Effector memory CD4-positive, alpha-beta T cell (primary cell): Measurements from ENCODE around the gene ALDH4A1.

Experiments used
- DNase-seq, 3 donors: peaks; one replicate each; pipeline ENCODE4 v3.0.0-alpha.2; 2020
- H3K27ac ChIP-seq: 2 replicates; pipeline ENCODE4 v1.7.0; 2013; ENCODE audit warnings: mild to moderate bottlenecking, low read length, moderate library complexity; ENCODE audit not compliant: insufficient read depth, poor library complexity, severe bottlenecking
- H3K27me3 ChIP-seq: replicated peaks from 2 replicates; pipeline ENCODE4 v1.7.0; 2013; ENCODE audit warnings: mild to moderate bottlenecking, low read length; ENCODE audit not compliant: insufficient read depth, control insufficient read depth, poor library complexity, severe bottlenecking
- H3K36me3 ChIP-seq: 2 replicates; pipeline ENCODE4 v1.7.0; 2013; ENCODE audit warnings: mild to moderate bottlenecking, low read length, moderate library complexity; ENCODE audit not compliant: control insufficient read depth, insufficient read depth
- H3K4me1 ChIP-seq: 2 replicates; pipeline ENCODE4 v1.7.0; 2013; ENCODE audit warnings: low read length, mild to moderate bottlenecking; ENCODE audit not compliant: control insufficient read depth, insufficient read depth, poor library complexity, severe bottlenecking
- H3K4me3 ChIP-seq: 2 replicates; pipeline ENCODE4 v1.7.0; 2013; ENCODE audit warnings: low read length, low read depth, mild to moderate bottlenecking; ENCODE audit not compliant: insufficient read depth, poor library complexity, severe bottlenecking
- H3K9me3 ChIP-seq: 2 replicates; pipeline ENCODE4 v1.7.0; 2013; ENCODE audit warnings: mild to moderate bottlenecking, low read length, moderate library complexity; ENCODE audit not compliant: control insufficient read depth
- total RNA-seq, 3 donors: gene quantifications; one replicate each; lab custom pipeline; 2026; lab: John Stamatoyannopoulos, UW

The ALDH4A1 gene, protein sequence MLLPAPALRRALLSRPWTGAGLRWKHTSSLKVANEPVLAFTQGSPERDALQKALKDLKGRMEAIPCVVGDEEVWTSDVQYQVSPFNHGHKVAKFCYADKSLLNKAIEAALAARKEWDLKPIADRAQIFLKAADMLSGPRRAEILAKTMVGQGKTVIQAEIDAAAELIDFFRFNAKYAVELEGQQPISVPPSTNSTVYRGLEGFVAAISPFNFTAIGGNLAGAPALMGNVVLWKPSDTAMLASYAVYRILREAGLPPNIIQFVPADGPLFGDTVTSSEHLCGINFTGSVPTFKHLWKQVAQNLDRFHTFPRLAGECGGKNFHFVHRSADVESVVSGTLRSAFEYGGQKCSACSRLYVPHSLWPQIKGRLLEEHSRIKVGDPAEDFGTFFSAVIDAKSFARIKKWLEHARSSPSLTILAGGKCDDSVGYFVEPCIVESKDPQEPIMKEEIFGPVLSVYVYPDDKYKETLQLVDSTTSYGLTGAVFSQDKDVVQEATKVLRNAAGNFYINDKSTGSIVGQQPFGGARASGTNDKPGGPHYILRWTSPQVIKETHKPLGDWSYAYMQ
- 1.9 to 6.8 (median 5.7) reads per million in 3 donors for total RNA-seq

DNA sequence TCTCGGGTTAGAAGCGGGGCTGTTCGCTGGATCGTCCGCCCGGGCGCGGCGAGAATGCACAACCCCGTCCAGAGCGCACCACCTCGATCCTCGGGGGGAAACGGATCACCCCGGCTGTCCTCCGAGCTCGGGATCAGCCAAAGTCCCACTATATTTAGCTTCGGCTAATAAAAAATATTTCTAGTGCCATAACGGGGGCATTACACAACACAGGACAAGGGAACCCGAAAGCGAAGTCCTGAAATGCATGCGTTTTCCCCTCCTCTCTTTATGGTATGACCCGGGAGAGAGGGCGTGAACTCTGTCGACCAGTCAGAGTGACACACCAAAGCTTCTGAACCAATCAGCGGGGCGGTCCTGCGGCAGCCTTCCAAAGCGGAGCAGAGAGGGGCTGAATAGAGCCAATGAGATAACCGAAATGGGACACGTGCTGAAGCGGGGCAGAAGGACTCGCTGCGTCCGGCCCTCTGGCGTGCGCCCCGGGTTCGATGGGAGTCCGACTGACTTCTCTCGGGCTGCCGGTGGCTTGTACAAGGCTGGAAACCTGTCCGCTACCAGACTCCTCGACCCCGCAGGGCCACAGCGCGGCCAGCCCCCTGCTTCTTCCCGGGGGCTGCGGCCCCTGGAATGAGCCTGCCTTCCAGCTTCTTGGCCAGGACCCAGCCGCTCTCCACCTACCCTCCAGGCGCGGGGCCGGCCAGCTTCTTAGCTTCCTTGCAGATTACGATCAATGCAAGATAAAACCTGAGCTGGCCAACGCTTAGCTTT, at the start of gene ALDH4A1:
ALDH4A1 (minus strand) TSS at position 33 of the 768 bp plus-strand sequence; CDS start at position 1, 32 bp downstream.
- DNase-seq: peak; percentile 84 to 92 (median 90)
- peak within 1 kb of the TSS; percentile 70 for H3K27ac ChIP-seq
- H3K4me3 ChIP-seq: peak within 1 kb of the TSS; percentile 66
- no peaks in the 10 kb centered on the region for H3K27me3 ChIP-seq
- no peaks in the 10 kb centered on the region for H3K9me3 ChIP-seq
- peaks cover 14% of the 10 kb centered on the region for H3K4me1 ChIP-seq
- H3K36me3 ChIP-seq: peaks cover 14% of the 10 kb centered on the region

DNA sequence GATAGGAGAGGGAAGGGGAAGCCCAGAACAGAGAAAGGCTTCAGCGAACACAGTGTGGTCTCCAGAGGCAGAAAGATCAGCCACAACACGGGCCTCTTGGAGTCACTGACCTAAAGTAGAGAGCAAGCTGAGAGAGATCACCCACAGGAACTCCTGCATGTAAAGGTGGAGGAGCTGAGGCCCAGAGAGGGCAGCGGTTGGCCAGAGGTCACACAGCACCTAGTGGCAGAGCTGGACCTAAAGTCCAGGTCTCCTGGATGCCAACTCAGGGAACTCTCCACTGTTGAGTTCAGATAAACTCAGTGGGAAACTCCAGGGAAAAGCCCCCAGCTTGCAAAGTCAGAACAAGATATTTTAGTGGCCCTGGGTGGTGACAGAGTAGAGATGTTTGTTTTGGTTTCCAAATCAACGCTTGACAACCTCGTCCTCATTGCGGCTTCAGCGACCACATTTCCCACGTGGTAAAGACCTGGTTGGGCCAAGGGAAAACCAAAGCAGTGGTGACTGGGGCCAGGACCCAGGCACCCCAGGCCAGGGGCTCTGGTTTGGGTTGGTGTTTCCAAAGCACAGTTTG, 49.5 kb upstream of the ALDH4A1 start:
- Histone ChIP-seq H3K36me3 (no peaks in the 10 kb centered on the region), H3K27me3 (no peaks in the 10 kb centered on the region), H3K4me3 (peak overlapping the region; percentile 78), H3K27ac (peak overlapping the region; percentile 99), H3K9me3 (no peaks in the 10 kb centered on the region), H3K4me1 (peaks cover 83% of the 10 kb centered on the region)
- peak; percentile 78 to 87 (median 80) for DNase-seq

DNA sequence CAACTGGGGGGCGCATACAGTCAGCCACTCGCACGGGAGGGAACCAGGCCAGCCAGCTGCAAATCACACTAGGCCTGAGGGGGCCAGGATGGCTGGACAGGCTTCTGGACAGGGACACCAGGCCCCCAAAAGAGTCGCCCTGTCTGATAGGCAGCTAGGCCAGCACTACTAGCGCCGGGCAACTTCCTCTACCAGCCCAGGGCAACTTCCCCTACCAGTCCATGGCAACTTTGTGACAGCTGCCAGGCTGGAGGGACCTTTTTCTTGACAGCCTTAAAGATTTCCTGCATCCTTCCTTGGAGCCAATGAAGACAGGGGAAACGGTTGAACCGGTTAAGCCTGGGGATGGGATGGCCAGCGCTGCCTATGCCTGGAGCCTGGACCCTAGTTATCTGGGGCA, 49.1 kb upstream of the ALDH4A1 start:
- Histone ChIP-seq H3K4me3 (peak overlapping the region; percentile 48), H3K36me3 (no peaks in the 10 kb centered on the region), H3K27me3 (no peaks in the 10 kb centered on the region), H3K27ac (peak overlapping the region; percentile 99), H3K9me3 (no peaks in the 10 kb centered on the region), H3K4me1 (peaks cover 87% of the 10 kb centered on the region)
- DNase-seq: no peak

DNA sequence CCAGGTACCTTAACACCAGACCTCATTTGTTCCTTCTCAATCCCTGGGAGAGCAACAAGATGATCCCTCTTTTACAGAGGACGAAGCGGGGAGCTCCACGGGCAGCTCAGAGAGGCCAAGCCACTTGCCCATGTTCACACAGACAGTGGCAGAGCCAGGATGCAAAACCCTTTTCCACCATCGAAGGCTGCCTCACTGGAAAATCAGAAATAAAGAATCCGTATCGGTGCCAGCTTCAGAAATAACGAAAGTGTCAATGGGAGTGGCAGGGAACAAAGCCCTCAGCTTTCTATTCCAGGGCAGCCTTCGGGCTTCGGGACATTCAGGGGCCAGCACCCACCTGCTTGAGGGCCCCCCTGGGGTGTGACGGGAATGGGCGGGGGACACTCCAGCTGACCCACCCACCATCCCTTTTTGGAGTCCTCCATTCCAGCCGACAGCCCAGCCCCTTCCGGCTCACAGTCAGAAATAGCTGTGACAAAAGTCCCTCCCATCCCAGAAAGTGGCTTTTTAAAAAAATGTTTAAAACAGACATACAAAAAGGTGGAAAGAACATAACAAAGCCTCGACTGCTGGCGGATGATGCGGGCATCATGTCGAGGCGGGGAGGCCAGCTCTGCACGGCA, 48.2 kb upstream of the ALDH4A1 start:
- peak overlapping the region; percentile 48 for H3K4me3 ChIP-seq
- no peaks in the 10 kb centered on the region for H3K36me3 ChIP-seq
- peaks cover 93% of the 10 kb centered on the region for H3K4me1 ChIP-seq
- peak overlapping the region; percentile 99 for H3K27ac ChIP-seq
- H3K27me3 ChIP-seq: no peaks in the 10 kb centered on the region
- no peaks in the 10 kb centered on the region for H3K9me3 ChIP-seq
- DNase-seq: peak in 2 of 3 donors; percentile 29 to 31

DNA sequence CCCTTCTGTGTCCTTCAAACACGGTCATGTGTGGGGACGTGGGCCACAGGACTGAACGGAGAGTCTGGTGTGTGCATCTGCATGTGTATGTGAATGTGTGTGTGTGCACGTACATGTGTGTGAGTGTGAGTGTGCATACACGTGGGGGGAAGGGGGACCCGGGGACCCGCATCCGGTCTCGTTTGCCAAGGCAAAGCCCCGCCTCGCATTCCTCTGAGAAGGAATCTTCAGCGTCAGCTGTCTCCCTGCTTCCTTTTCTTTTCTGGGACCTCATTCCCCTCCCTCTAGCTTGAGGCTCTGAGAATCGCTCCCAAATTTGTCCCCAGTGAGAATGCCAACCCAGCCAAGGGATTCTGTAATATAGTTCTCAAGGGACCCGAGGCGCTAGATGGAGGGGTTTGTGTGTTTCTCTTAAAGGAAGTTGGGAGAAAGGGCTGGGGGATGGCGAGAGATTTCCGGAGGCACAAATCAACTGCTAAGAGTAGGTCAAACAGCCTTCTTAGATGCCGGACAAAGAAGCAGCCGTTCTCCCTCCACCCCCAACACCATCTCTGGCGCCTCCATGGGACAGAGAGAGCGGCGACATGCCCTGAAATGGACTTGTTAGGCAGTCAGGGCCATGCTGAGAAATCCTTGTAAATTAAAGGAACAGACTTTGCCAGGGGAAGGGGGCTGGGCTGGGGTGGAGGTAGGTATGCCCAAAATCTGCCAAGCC, 47.5 kb upstream of the ALDH4A1 start:
- Histone ChIP-seq H3K4me1 (peaks cover 93% of the 10 kb centered on the region), H3K27me3 (no peaks in the 10 kb centered on the region), H3K4me3 (peak overlapping the region; percentile 48), H3K9me3 (no peaks in the 10 kb centered on the region), H3K36me3 (no peaks in the 10 kb centered on the region), H3K27ac (peak overlapping the region; percentile 99)
- no peak for DNase-seq

DNA sequence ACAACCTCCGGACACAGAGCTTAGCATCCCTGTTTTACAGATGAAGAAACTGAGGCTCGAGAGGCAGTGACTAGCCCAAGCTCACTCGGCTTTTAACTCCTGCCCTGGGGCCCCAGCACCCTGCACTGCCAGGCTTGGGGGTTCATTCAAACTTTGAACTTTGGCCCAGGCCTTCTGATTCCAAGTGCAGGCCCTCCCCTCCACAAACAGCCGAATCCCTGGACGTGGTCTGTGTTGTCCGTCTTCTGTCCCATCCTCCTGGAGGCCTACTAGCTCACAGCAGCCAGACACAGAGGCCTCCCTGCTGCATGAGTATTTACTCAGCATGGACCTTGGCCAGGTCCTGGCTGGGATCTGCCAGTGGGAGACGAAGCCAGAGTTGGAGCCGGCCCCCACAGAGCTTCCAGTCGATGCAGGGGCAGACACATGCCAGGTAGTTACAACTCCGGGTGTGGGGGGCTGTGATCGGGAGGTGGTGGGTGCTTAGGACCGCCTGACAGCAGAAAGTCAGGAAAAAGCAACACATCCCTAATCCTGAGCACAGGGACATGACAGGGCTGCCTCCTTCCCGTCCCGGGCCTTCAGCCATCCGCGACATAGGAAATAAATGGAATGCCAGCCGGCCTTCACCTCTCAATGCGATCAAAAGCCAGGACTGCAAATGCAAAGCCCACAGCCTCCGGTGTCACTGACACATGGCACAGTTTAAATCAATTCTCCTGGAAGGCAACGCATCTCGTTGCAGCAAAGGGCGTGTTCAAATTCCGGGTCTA, 46.7 kb upstream of the ALDH4A1 start:
- Histone ChIP-seq H3K27me3 (no peaks in the 10 kb centered on the region), H3K4me1 (peaks cover 93% of the 10 kb centered on the region), H3K27ac (peak overlapping the region; percentile 99), H3K4me3 (peak overlapping the region; percentile 48), H3K9me3 (no peaks in the 10 kb centered on the region), H3K36me3 (no peaks in the 10 kb centered on the region)
- no peak for DNase-seq

DNA sequence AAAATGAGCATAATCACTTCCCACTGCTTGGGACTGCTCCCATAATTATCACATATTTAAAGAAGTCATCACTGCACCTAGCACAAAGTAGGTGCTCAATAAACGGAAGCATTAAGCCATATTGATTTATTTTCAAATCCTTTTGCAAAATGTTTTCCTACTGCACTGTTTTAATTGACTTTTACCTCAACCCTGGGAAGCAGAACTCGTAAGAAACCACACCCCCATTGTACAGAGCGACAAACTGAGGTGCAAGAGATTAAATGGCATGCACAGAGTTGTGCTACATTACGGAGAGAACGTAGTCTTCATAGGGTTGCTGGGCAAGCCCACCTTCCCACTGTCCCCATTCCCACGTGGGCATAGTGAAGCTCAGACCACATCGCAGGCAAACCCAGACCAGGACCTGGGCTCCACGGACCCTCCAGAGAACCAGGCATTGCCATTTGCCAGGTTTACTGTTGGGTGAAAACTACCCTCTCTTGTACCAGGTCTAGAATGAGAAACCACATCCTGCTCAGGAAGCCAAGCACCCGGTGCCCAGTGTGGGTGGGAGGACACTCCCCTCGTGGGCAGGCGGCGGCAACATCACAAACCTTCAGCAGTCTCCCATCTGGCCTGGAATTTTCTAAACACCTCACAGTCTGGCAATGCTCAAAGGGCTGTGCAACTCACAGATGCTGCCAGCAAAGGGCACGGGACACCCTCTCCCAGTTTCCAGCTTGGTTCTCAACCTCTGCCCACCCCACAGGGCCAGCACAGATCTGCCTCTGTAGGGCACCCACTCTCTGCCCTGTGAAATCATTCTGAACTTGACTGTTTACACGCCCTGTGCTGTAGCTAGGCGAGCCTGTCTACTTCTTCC, 45.9 kb upstream of the ALDH4A1 start:
- peaks cover 90% of the 10 kb centered on the region for H3K4me1 ChIP-seq
- H3K27ac ChIP-seq: peak overlapping the region; percentile 99
- H3K27me3 ChIP-seq: no peaks in the 10 kb centered on the region
- peak; percentile 49 to 68 (median 64) for DNase-seq
- no peaks in the 10 kb centered on the region for H3K9me3 ChIP-seq
- H3K36me3 ChIP-seq: no peaks in the 10 kb centered on the region
- H3K4me3 ChIP-seq: peak overlapping the region; percentile 48

DNA sequence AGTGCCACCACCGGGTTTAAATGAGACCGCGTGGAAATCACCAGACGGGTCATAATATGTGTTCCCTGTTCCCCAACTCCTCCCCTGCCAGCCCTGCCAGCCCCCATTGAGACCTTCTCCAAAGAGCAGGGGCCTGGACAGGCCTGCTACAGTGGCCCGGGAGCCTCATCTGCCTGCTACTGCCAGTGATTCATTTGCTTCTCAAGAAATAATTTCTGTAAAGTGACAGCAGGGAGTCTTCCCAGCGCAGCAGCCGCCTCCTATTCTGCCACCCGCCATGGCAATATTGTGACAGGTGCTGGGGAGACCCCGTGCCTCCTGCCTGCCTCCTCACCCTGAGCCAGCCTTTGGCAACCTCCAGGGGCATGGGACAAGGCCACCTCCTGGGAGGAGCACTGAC, 45.2 kb upstream of the ALDH4A1 start:
- Histone ChIP-seq H3K9me3 (no peaks in the 10 kb centered on the region), H3K4me1 (peaks cover 86% of the 10 kb centered on the region), H3K36me3 (no peaks in the 10 kb centered on the region), H3K27ac (peak overlapping the region; percentile 99), H3K4me3 (peak overlapping the region; percentile 48), H3K27me3 (no peaks in the 10 kb centered on the region)
- DNase-seq: no peak
